Left ventricle myocardium inferior (tissue), 1 donor: ENCODE results near the gene CHRM4. TPM values are rescaled to one million over a fixed set of nuclear protein-coding genes. Genes with fewer than 3 reads are reported as not detected.

ENCODE experiments used
- DNase-seq: peaks from one replicate; pipeline ENCODE4 v3.0.0-alpha.2; 2020
- H3K27ac ChIP-seq: fragments of 200-600 bp; replicated peaks from 2 replicates; pipeline ENCODE4 v1.8.0; 2021
- H3K27me3 ChIP-seq: fragments of 200-600 bp; 2 replicates; pipeline ENCODE4 v1.8.0; 2021; ENCODE audit warnings: low read depth
- H3K36me3 ChIP-seq: fragments of 200-600 bp; 2 replicates; pipeline ENCODE4 v1.8.0; 2021
- H3K4me1 ChIP-seq: fragments of 200-600 bp; 2 replicates; pipeline ENCODE4 v1.8.0; 2021
- H3K4me3 ChIP-seq: fragments of 200-600 bp; 2 replicates; pipeline ENCODE4 v1.8.0; 2021; ENCODE audit warnings: mild to moderate bottlenecking, moderate library complexity
- H3K9me3 ChIP-seq: fragments of 200-600 bp; replicated peaks from 2 replicates; pipeline ENCODE4 v1.8.0; 2021
- intact Hi-C: fragments of 100-400 bp; cut with micrococcal nuclease; formaldehyde crosslinking; loops from one replicate; pipeline ENCODE4 v1.11.0; 2022
- microRNA-seq: library from miRNA; unstranded; fragments of <30 nt; microRNA quantifications from one replicate; pipeline ENCODE4 v1.2.0, GENCODE V29; 2020
- total RNA-seq: library from RNA; stranded (reverse); fragmentation: NEBNext Ultra II Directional; extraction: Animal tissue kit (Norgen Biotek cat#: 25700); gene quantifications from one replicate; pipeline ENCODE4 v1.2.1, GENCODE V29; 2021
- TF ChIP-seq, protein P1 (sequence below): fragments of 200-600 bp; IDR thresholded peaks from 2 replicates; pipeline ENCODE4 v1.8.0; 2021; ENCODE audit warnings: antibody characterized with exemption, mild to moderate bottlenecking, borderline replicate concordance
- donor health status: DM: no; HTN: yes; CAD: no; lungs with severe emphysema.

Gene CHRM4
- total RNA-seq, 1 donor from 2014 or later = not detected

GRCh38 chr11:46335271-46335670 is 56.3 kb downstream of the CHRM4 start:
- no peak for DNase-seq
- H3K27ac ChIP-seq = no peak overlapping the region
- H3K27me3 ChIP-seq = peaks cover 27% of the 10 kb centered on the region
- TF ChIP-seq, protein P1, sequence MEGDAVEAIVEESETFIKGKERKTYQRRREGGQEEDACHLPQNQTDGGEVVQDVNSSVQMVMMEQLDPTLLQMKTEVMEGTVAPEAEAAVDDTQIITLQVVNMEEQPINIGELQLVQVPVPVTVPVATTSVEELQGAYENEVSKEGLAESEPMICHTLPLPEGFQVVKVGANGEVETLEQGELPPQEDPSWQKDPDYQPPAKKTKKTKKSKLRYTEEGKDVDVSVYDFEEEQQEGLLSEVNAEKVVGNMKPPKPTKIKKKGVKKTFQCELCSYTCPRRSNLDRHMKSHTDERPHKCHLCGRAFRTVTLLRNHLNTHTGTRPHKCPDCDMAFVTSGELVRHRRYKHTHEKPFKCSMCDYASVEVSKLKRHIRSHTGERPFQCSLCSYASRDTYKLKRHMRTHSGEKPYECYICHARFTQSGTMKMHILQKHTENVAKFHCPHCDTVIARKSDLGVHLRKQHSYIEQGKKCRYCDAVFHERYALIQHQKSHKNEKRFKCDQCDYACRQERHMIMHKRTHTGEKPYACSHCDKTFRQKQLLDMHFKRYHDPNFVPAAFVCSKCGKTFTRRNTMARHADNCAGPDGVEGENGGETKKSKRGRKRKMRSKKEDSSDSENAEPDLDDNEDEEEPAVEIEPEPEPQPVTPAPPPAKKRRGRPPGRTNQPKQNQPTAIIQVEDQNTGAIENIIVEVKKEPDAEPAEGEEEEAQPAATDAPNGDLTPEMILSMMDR = no peak
- no peaks in the 10 kb centered on the region for H3K9me3 ChIP-seq
- intact Hi-C loops = no loop called here
- H3K4me3 ChIP-seq = no peak overlapping the region
- H3K36me3 ChIP-seq = no peaks in the 10 kb centered on the region
- H3K4me1 ChIP-seq = peaks cover 53% of the 10 kb centered on the region

- intact Hi-C loops = no loop called here
Measured at GRCh38 chr11:46334211-46334610, 57.4 kb downstream of the CHRM4 start.

More at GRCh38 chr11:46334211-46334610, 57.4 kb downstream of the CHRM4 start:
- Histone ChIP-seq H3K4me3 (peak overlapping the region; percentile 71), H3K36me3 (no peaks in the 10 kb centered on the region), H3K27ac (no peak overlapping the region), H3K4me1 (peaks cover 45% of the 10 kb centered on the region), H3K9me3 (no peaks in the 10 kb centered on the region), H3K27me3 (peaks cover 27% of the 10 kb centered on the region)
- TF ChIP-seq, protein P1 = no peak
- no peak for DNase-seq

Small RNAs within 50 kb of the gene (microRNA-seq; reads per million reads assigned to microRNA genes)
- gene MIR4688 = 0.94 reads per million

Other genes starting within 250 kb of the CHRM4 start
- gene CREB3L1, start 114.1 kb downstream of the CHRM4 start, total RNA-seq = 40.9 TPM
- gene DGKZ, start 44.3 kb downstream of the CHRM4 start, total RNA-seq = 77.1 TPM
- 5.4 TPM for gene MDK, start 10.1 kb downstream of the CHRM4 start, total RNA-seq
- gene AMBRA1, start 202.2 kb upstream of the CHRM4 start, total RNA-seq = 14.2 TPM
- 4.8 TPM for gene HARBI1, start 225.5 kb upstream of the CHRM4 start, total RNA-seq
- gene ATG13, start 225.8 kb upstream of the CHRM4 start, total RNA-seq = 42.1 TPM